GM18511 (cell line): ENCODE results near the gene NEURL3.

Source experiments
- ATAC-seq: cut with Tn5 transposase; IDR thresholded peaks from one replicate; pipeline ENCODE4 v1.9.1; 2021; ENCODE audit warnings: mild to moderate bottlenecking, moderate library complexity; ENCODE audit not compliant: unreplicated experiment

The NEURL3 gene

DNA sequence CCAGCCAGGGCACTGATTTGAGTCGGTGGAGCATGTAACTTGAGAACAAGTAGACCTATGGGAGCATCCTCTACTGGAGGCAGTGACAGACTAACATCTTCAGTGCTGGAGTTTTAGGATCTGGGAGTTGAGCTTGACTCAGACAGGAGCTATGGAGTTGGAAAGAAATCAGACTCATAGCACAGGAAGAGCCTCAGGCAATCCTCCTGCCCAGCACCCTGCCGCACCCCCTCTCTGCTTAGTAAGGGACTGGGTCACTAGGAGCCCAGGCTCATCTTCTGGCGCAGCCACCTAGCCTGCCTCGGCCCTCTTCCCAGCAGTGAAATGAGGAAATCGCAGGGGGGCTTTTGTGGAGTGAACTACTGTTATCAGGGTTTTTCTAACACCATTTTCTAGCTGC, 35.0 kb upstream of the NEURL3 start:
- no peak for ATAC-seq

DNA sequence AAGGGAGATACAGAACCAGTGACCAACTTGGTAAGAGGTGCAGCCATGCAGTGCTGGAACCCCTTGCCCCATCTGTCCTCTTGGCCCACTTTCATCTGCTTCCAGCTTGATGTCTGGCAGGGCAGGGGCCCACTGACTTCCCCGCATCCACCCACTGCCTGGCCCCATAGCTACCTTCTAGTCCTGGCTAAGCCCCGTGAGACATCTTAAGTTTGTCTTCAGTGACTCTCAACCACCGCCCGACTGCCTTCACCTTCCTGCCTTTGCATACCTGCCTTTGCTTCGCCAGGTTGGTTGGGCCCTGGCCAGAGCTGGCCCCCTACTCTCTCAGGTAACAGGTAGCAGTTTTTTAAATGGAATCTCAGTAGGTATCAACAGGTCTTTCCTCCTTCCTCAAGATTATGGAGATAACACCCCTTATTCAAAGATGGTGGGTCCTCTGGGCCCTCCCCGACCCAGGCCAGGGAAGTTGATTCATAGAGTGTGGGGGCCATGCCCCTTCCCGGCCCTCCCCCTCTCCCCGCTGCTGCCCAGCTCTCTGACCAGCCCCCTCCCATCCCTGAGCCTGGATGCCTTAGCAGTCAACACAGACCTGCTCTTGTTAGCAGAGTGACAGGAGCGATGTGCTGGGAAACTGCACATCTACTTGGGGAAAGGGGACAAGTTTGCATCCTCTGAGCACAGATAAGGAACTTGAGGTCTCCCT, 34.2 kb upstream of the NEURL3 start:
- no peak for ATAC-seq

DNA sequence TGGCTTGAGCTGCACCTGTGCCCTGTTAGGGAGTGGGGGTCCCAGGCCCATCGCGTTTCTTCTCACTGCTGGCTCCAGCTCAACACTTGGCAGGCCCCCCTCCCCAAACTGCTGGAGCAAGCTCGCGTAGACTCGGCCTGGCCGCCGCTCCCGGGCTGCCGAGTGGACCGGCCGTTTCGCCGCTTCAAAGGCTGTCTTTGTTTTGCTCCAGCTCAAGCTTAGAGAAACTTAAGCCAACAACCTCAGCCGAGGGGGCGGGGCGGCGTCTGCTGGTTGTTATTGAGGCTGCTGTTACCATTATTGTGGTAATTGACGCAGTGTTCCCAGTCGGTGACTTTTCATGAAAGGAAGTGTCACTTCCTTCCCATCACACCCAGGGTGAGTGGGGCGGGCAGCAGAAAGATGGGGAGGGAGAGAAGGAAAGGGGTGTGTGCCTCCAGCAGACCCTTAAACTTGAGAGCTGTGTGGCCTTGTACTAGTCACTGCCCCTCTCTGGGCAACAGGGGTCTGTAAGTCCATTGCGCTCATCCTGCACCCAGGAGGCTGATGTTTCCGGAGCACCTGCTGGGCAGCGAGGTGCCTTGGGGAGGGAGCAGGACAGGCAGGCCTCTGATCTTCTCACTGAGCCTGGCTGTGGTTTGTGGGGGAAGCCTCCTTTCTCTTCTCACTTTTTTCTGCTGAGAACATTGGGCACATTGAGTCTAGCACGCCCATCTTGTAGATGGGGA, 33.5 kb upstream of the NEURL3 start:
- no peak for ATAC-seq

DNA sequence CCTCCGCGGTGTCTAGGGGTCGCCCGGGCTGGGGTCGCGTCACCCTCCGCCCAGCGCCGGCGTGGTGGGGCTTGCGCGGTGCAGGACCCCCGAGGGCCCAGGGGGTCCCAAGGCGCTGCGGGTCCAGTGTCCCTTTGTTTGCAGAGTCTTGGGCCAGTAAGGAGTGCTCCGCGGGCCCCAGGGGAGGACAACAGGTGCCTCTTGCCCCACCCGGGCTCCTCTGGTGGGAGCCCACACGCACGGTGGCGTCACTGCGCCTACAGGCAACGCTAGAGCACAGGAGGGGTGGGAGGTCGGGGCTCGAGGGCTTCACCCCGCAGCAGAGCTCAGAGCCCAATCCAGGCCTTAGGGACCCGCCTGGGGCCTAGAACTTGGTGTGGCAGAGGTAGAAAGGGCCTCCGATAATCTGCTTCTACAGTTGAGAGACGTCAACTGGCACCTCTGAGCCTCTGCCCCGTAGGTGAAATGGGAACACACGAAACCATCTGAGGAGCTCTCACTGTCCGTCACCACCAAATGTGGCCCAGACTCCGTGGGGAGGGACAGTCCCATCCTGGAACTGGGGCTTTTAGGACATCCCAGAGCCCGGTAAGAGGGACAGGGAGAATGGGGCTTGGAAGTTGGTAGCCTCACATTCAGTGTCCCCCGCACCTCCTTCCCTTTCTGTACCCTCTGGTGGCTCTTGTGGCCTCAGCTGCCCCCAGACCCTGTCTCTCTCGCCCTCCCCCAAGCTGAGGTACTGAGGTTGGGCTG, 32.8 kb upstream of the NEURL3 start:
- no peak for ATAC-seq

DNA sequence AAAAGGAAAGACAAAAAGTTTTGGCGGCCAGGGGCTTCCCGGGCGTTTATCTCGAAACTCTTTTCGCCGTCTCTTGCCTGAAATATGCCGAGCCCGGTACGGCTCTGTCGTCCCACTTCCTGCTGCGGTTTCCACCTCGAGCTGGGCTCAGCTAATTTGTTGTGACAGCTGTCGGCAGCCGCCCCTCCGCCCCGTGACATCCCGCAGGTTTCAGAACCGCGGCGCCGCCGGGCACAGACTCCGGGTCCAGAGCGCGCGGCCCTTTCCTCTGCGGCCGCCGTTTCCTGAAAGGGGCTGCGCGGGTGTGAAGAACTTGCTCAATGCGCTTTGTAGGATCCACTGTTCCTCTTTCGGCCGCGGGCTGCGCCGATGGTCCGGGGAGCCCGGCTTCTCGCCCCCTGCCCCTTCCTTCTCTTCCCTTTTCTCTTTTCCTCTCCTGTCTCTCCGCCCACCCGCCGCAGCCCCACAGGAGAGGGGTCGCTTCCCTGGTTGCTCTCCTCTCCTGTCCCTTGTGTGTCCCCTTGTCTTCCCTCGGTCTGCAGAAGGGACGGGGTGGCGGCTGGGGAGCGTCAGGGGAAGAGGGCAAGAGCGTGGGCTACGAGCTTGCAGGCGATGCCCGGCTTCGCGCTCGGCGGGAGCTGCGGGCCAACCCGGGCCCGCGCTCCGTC, 32.0 kb upstream of the NEURL3 start:
- peak; percentile 63 for ATAC-seq

DNA sequence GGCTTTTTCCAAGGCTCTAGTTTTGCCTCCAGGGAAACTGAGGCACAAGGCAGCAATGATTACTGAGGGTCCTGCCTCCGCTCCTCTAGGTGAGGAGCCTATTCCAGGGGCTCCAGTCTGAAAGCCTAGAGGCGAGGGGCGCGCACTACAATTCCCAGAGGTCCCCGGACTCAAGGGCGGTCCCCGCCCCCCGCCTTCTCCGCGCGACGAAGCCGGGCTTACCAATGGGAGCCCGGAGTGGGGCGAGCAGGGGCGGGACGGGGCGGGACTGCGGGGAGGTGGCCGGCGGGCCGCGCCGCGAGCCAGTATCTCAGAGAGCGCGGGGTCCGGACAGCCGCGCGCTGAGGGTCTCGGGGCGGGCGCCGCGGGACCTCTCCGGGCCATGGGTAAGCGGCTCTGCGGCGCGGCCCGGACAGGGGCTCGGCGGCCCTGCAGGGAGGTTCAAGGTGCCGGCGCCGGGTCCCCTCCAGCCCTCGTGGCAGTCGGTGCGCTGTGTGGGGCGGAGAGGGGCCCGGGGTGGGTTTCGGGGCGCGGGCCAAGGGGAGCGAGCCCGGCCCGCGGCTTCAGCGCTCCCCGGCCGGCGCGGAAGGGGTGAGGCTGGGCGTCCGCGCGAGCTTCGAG, 31.4 kb upstream of the NEURL3 start, which contains the start of gene ARID5A:
Gene ARID5A (plus strand): TSS at position 308 of the 621 bp plus-strand sequence. CDS start 75 bp downstream, at position 383.
- peak; percentile 56 for ATAC-seq

DNA sequence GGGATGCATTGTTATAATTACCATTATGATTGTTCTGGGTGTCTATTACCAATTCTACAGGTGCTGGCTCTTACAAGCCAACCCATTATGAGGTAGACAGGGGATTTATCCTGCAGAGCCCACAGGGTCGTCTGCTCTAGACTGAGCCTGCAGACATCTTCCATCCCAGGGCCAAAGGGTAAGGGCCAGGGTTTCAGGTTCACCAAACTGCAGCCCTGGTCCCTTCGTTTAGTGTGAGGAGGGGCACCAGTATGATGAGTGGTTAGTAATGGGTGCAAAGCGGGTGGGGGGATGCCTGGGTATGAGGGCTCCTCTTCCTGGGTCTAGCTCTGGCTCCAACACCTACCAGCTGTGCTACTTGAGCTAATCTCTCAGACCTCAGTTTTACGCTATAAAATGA, 30.2 kb upstream of the NEURL3 start:
- no peak for ATAC-seq

DNA sequence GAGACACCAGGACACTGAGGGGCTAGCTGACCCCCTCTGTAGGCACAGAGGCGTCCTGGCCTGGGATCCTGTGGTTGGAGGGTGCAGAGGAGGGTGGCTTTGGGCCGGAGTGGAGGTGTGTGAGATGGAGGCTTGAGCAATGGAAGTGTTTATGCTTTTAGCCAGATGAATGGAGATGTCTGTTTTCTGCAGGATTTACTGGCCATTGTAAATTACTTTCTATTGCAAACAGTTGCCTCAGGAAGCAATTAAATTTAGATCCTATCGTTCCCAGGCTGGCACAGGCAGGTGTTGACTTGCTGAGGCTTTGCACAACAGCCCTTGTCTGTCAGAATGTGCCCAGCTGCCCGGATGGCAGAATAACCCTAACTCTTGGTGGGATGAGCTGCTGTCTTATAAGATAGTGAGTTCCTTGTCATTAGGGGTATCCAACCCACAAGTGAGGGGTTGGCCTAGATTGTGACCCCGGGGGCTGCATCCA, 29.6 kb upstream of the NEURL3 start:
- no peak for ATAC-seq

DNA sequence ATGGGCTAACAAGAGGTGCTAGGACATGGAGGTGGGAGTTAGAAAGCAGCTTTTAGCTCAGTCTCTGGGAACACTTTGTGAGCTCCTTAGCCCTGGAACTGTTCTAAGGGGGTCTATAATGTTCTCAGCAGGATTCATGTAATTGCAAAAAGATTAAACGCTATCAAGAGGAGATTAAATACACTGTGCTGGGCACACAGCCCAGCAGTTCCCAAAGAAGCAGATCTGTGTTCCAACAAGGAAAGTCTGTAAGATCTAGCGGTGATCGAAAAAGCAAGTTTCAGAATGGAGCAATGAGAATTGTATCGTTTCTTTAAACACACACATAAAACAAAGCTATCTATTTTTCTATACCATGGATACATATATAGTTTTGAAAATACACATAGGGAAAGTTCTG, 29.0 kb upstream of the NEURL3 start:
- no peak for ATAC-seq

DNA sequence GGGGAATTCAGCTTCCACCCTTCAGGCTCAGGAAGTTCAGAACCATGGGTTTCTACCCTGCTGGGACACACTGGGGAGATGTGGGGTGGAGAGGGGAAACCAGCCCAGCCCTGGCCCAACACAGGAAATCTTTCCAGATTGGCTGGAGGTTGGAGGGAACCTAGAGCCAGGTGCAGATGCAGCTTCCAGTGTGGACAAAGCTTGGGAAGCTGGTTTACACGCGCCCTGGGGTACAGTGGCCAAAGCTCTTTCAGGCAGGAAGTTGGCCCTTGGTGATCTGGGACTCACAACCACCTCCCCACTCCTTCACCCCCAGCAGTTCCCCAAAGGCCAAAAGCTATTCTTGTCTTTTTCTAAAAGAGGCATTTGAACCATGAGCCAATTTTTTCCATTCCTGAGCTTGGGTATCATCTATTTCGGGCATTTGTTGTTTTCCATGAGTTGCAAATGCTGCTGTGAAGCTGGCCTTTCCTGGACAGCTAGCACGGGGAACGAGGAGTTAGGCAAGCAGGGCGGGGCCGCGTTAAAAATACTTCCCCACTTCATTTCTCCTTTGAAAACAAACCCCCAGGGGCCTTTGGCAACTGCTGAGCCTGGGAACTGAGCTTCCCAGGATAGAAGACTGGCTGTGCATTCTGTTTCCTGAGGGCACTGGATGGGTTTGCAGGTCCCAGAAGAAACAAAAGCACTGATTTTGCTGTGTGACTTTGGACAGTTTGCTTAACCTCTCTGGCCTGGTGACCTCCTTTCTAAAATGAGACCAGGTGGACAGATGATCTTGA, 28.3 kb upstream of the NEURL3 start:
- no peak for ATAC-seq

DNA sequence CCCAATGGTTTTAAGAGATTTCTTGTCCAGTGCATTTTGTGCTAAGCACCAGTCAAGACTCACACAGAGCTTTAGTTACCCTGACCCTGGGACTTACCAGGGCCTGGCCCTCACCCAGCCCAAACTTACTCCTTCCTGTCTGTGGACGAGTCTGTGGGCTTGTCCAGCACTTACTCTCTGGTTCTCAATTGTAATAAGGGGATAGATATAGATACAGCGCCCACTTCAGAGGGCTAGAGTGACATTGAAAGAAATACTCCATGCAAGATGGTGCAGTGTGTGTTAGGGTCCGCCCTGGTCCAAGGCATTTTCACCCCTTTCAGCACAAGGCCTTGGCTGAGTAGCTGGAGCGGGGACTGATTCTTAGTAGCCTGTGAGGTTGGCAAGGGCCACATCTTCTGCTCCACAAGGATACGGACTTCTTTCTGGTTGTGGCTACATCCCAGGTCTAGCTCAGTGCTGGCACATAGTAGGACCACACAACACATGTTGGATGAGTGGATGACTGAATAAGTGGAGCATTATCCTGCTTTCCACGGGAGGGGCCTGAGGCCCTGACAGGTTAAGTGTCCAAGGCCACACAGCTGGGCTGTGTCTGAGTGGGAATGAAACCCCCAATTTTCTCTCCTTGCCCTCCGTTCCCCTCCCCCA, 27.6 kb upstream of the NEURL3 start:
- ATAC-seq, result no peak

DNA sequence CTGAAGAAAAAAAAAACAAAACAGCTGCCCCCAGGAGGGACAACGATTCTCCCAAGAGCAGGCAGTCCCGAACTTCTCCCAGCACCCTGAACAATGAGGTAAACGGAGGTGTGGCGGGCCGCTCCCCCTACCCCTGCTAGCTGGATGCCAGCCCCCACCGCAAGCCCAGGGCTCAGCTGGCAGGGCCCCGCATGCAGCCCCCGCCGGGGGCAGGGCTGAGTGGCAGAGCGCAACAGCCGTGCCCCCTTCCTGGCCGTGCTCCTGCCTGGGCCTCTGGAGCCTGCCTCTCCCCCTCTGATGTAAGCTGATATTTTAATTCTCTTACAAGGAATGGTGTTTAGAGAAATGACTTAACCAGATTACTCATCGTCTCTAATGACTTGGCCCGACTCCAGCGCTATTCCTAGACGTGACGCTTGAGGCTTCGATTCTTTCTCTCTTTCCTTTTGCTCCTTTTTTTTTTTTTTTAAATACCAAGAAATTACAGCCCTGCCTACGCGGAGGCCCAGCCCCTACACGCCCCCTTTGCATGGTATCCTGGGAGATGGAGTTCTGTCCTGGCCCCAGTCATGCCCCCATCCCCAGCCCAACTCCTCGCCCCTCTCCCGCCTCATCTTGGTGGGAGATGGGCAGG, 26.8 kb upstream of the NEURL3 start:
- ATAC-seq, result peak; percentile 34

DNA sequence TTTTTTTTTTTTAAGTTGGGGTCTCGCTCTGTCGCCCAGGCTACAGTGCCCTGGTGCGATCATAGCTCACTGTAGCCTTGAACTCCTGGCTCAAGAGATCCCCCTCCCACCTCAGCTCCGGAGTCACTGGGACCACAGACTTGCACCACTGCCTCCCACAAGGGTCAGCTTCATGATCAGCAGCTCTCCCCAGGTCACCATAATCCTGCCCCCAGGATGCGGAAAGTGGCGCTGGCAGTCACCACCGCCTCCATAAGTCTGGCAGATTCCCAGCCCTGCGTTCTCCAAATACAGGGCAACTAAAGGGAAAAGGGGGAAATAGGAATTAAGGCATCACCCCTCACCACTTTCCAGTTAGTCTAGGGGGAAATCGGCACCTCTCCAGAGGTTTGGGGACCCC, 26.2 kb upstream of the NEURL3 start:
- ATAC-seq, result no peak

DNA sequence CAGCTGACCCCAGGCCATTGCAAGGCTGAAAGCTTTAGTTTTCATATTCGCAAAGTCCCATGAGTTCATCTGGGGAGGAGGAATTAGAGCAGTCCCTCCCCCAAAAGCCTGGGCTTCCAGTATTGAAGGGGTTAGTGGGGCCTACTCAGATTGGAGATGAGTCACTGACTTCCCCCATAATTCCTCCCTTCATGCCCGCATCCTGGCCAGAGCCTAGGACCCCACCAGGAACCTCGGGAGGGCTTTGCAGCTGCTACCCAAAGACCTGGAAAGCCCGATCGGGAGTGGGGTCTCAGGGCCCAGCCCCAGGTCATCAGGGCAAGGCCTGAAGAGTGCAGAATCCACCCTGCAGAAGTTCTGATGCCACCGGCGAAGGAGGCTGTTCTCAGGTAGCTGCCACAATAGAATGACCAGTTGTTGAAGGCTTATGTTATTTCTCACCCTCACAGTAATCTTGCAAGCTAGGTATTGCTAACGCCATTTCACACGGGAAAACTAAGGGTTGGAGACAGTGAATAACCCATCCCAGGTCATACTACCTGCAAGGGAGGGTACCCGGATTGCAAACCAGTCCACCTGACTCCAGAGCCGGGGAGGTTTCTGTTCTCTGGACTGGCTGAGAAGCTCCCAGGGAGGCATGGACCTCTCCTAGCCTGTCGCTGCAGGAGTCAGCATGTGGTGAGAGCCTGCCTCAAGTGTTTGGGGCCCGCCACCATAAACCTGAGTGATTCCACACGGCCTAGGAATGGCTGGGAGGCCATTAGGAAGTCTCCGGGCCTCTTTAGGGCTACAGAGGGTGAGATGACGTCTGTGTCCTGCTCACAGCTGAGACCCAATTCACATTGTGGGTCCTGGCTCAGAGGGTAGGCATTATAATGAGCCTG, 25.6 kb upstream of the NEURL3 start:
- ATAC-seq, result no peak

DNA sequence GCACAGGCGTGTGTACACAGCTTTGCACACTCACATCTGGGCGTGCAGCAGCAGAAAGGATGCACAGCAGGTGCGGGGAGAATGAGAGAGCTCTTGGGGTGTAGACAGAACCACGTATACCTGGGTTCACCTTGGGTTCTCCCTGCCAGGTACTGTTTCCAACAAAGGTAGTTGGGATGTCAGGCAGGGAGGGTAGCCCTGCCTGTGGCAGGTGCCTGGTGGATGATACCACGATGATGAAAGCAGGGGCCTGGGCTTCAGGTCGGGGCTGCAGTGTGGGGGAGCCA, 24.9 kb upstream of the NEURL3 start:
- no peak for ATAC-seq

DNA sequence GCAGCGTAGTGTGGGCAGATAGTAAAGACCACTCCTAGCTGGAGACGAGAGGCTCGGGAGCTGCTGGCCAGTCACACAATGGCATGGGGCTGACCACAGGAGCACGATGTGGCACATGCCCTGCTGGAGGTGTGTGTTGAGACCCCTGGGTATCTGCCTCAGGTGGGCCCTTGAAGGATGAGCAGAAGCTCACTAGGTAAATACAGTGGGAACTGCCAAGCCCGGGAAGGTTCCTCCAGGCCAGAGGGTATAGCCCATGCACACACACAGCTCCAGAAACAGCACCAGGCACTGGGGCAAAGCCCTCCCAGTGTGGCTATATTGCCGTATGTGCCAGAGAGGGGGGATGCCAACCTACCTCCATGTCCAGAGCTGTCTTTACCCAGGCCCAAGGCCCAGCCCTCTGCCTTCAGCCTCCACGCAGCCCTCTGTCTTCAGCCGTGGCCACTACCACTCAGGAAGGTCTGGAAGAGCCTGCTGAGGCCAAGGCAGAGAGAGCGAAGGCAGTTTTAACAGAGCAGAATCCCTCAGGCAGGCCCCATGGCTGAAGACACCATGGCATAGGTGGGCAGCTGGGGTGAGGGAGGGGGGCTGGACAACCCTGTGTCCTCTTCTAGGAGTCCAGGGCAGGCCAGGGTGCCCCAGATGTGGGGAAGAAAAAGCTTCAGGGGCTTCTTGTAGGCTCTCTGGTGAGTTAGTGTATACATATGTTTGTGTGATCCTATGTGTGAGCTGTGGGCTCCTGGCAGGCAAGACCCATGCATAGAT, 24.4 kb upstream of the NEURL3 start:
- ATAC-seq, result no peak

DNA sequence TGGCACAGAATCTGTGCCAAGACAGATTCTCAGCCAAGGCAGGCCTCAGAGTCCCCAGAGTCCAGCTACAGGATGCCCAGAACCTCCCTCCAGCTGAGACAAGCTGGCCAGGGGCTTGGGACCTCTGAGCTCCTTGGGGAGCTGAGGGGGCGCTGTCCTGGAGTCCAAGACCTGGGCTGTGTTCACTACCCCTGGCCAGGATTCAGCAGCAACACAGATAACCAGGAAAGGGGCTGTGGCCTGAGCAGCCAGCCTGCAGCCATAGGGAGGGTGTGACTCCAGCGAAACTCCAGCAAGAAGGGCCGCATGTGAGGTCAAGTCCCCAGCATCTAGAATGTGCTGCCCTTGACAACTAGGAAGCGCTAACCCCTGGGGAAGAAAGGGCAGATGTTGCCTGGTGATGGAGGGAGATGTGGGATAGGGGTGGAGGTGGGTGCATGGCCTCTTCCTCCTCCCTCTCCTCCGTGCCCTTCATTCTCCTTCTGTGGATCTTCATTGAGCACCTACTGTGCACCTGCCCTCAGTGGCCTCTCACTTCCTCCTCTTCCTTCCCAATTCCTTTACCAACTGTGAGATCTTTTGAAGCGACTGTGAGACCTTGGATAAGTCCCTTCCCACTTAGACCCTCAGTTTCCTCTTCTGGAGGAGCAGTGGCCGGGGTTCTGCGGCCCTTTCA, 23.7 kb upstream of the NEURL3 start:
- ATAC-seq, result no peak
